Uterus (tissue), 4 donors: ENCODE results near the gene TAF9. TPM values are rescaled to one million over a fixed set of nuclear protein-coding genes. Genes with fewer than 3 reads are reported as not detected.
"Not testable (repeated sequence)": the region's sequence is repeated elsewhere in the genome, so short reads cannot be mapped to it uniquely, and the experiment has no call there.

ENCODE experiments used
- DNase-seq, 2 donors: peaks; one replicate each; pipeline ENCODE4 v3.0.0-alpha.2; 2019 to 2020
- H3K27ac ChIP-seq, 2 donors: fragments of 200-600 bp; sonication (generic); 1 replicate in 1 of 2; 2 replicates in 1 of 2; pipeline ENCODE4 v1.5.1; 2016 to 2018
- H3K27me3 ChIP-seq, 2 donors: fragments of 200-600 bp; sonication (generic); one replicate each; pipeline ENCODE4 v1.5.1; 2018 to 2019; ENCODE audit warnings: control low read depth in 1 of 2
- H3K36me3 ChIP-seq, 2 donors: fragments of 200-600 bp; sonication (generic); one replicate each; pipeline ENCODE4 v1.5.1; 2019; ENCODE audit warnings: control low read depth in 1 of 2
- H3K4me1 ChIP-seq, 2 donors: fragments of 200-600 bp; sonication (generic); one replicate each; pipeline ENCODE4 v1.5.1; 2018 to 2019; ENCODE audit warnings: control low read depth in 1 of 2
- H3K4me3 ChIP-seq, 2 donors: fragments of 200-600 bp; sonication (generic); 1 replicate in 1 of 2; 2 replicates in 1 of 2; pipeline ENCODE4 v1.5.1; 2018 to 2019; ENCODE audit warnings: mild to moderate bottlenecking in 1 of 2
- H3K9me3 ChIP-seq, 2 donors: fragments of 200-600 bp; sonication (generic); one replicate each; pipeline ENCODE4 v1.5.1; 2019; ENCODE audit warnings: control low read depth in 1 of 2
- POLR2A ChIP-seq, 2 donors: fragments of 450-650 bp; IDR thresholded peaks; one replicate each; pipeline ENCODE4 v1.6.1; 2016; ENCODE audit warnings: antibody characterized with exemption in 2 of 2, mild to moderate bottlenecking in 1 of 2, moderate library complexity in 1 of 2
- intact Hi-C: fragments of 100-400 bp; cut with DNase I; formaldehyde crosslinking; loops from one replicate; pipeline ENCODE4 v1.15.1; 2023; ENCODE audit warnings: low total_unique reads
- total RNA-seq, 4 donors: library from RNA; depleted of rRNA in 3 of 4; stranded (reverse); fragments of >200 nt in 3 of 4; gene quantifications; one replicate each; pipeline versions ENCODE4 v1.1.0 to v1.2.4, GENCODE V29; 2014 to 2023
- TF ChIP-seq, protein P1 (sequence below), 4 experiments: fragments of 200-600 bp in 2 of 4; fragments of 450-650 bp in 2 of 4; sonication (generic) in 2 of 4; IDR thresholded peaks; one replicate each; pipeline ENCODE4 v1.5.1; 2016 to 2019; ENCODE audit warnings: antibody characterized with exemption in 4 of 4, mild to moderate bottlenecking in 2 of 4, moderate library complexity in 1 of 4
- donor health status: DM: yes; HTN: yes; CAD: no.

Gene TAF9
- total RNA-seq, 4 donors from 2014 or later: 10.9 to 50.5 (median 32.7) TPM

DNA sequence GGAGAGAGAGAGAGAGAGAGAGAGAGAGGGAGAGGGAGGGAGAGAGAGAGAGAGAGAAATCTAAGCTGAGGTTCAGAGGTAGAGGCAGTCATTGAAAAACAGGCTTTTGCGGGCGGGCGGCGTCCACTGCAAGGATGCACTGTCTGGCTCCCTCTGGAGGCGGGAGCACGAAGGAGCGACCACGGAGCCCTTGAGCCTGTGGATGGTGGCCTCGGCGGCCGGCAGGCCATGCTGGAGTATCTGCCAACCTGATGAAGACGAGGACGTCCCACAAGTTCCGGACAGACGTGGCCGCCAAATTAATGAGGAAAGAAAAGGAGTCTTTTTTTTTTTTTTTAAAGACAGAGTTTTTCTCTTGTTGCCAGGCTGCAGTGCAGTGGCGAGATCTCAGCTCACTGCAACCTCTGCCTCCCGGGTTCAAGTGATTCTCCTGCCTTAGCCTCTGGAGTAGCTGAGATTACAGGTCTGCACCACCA, 34.5 kb downstream of the TAF9 start:
- H3K36me3 ChIP-seq: no peaks in the 10 kb centered on the region
- H3K4me1 ChIP-seq: no peaks in the 10 kb centered on the region
- intact Hi-C loops: no loop called here
- TF ChIP-seq, protein P1, sequence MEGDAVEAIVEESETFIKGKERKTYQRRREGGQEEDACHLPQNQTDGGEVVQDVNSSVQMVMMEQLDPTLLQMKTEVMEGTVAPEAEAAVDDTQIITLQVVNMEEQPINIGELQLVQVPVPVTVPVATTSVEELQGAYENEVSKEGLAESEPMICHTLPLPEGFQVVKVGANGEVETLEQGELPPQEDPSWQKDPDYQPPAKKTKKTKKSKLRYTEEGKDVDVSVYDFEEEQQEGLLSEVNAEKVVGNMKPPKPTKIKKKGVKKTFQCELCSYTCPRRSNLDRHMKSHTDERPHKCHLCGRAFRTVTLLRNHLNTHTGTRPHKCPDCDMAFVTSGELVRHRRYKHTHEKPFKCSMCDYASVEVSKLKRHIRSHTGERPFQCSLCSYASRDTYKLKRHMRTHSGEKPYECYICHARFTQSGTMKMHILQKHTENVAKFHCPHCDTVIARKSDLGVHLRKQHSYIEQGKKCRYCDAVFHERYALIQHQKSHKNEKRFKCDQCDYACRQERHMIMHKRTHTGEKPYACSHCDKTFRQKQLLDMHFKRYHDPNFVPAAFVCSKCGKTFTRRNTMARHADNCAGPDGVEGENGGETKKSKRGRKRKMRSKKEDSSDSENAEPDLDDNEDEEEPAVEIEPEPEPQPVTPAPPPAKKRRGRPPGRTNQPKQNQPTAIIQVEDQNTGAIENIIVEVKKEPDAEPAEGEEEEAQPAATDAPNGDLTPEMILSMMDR (IDR thresholded peaks at IDR 0.05): peak; percentile 61 to 76 (median 68)
- no peak for TF ChIP-seq POLR2A (IDR thresholded peaks at IDR 0.05)
- H3K4me3 ChIP-seq: no peak overlapping the region
- H3K9me3 ChIP-seq: no peaks in the 10 kb centered on the region
- no peaks in the 10 kb centered on the region for H3K27me3 ChIP-seq
- DNase-seq: peak; percentile 77
- no peak overlapping the region for H3K27ac ChIP-seq

DNA sequence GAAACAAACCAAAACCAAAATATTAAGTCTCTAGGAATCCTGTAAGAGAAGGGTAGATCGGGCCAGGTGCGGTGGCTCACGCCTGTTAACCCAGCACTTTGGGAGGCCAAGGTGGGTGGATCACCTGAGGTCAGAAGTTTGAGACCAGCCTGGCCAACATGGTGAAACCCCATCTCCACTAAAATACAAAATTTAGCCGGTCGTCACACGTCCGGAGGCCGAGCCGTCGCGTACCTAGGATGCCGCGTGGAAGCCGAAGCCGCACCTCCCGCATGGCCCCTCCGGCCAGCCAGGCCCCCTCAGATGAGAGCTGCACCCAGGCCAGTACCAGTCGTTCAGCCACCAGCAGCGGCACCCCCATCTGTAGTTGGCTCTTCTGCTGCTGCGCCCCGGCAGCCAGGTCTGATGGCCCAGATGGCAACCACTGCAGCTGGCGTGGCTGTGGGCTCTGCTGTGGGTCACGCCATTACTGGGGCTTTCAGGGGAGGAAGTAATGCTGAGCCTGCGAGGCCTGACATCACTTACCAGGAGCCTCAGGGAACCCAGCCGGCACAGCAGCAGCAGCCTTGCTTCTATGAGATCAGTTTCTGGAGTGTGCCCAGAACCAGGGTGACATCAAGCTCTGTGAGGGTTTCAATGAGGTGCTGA, 35.5 kb downstream of the TAF9 start:
- H3K36me3 ChIP-seq, H3K9me3 ChIP-seq, H3K4me3 ChIP-seq, DNase-seq, H3K4me1 ChIP-seq, H3K27me3 ChIP-seq, H3K27ac ChIP-seq, intact Hi-C loops: not testable (repeated sequence)

DNA sequence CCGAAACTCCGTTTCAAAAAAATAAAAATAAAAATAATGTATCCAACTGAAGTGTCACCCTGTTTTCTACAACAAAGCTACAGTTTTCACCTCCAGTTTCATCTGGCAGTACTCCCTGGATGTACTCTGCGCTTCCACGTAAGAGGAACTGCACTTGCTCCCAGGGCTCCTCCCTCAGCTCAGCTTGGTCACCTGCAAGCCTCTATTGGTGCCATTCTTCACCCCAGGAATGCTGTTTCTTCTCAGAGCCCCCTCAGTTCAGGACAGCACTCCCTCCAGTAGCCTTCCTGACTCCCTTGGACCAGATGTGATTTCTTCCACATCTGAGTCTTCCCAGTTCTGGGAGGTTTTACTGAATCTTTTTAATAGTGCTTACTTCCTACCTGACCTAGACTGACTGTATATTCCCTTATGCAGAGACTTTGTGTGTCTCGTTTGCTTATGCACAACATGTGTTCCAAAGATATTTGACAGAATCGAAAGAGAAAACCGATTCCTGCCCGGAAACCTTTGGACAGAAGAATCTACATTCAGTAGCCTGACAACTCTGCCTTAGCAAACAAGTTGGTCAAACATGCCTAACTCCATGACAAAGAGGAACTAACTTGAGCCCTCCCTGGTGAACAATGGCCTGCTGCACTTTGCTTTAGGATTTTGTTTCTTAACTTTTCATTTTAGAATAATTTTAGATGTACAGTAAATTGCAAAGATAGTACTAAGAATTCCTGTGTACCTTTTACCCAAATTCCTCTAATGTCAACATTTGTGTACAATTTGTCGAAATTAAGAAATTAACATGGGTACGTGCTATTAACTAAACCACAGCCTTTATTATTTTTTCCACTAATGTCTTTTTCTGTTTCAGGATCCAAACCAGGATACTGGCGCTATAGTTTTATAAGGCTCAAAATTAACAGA, 37.5 kb downstream of the TAF9 start:
- TF ChIP-seq, protein P1 (IDR thresholded peaks at IDR 0.05): no peak
- no peak for TF ChIP-seq POLR2A (IDR thresholded peaks at IDR 0.05)
- peak overlapping the region; percentile 49 to 60 for H3K4me3 ChIP-seq
- H3K9me3 ChIP-seq: no peaks in the 10 kb centered on the region
- H3K27ac ChIP-seq: peak overlapping the region; percentile 60
- H3K4me1 ChIP-seq: no peaks in the 10 kb centered on the region
- intact Hi-C loops: no loop called here
- no peak for DNase-seq
- no peaks in the 10 kb centered on the region for H3K36me3 ChIP-seq
- H3K27me3 ChIP-seq: no peaks in the 10 kb centered on the region

DNA sequence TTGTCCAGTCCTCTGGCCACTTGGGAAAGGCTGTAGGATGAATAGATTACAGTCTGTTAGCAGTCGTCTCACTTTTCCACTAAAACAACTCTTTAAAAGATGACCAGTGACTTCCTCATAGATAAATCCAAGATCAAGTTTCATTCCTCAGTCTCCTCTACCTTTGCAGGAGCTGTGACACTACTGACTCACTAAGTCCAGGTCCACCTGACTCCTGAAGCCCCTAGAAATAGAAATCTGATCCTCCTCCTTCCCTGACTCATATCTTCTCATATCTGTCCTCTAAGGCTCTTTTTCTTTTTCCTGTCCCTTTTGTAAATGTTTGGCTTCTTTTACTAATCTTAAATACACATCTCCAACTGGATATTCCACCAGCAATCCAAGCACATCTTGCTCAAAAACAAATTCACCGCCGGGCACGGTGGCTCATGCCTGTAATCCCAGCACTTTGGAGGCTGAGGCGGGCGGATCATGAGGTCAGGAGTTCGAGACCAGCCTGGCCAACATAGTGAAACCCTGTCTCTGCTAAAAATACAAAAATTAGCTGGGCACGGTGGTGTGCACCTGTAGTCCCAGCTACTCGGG, 39.3 kb downstream of the TAF9 start:
- TF ChIP-seq, protein P1 (IDR thresholded peaks at IDR 0.05): no peak
- TF ChIP-seq POLR2A (IDR thresholded peaks at IDR 0.05): no peak
- Histone ChIP-seq H3K36me3 (no peaks in the 10 kb centered on the region), H3K4me3 (no peak overlapping the region), H3K4me1 (no peaks in the 10 kb centered on the region), H3K27me3 (no peaks in the 10 kb centered on the region), H3K9me3 (no peaks in the 10 kb centered on the region), H3K27ac (no peak overlapping the region)
- DNase-seq: no peak
- intact Hi-C loops: no loop called here

DNA sequence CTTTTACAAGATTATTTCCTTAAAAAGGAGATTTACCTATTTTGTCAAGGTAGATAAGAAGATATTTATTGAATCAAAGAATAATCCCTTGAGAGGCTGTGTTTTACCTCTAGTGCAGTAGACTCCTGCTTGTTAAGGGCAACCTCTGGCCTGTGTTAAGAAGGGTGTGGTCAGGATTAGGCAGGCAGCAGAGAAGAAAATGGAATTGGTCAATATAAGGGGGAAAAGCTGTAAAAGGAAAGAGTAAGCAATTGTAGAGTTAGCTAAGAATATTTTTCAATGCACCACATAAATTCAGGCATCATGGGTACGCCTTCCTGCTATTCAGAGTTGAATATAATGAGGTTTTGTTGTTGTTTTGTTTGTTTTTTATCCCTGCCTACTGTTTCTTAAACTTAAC, 43.0 kb downstream of the TAF9 start:
- H3K27ac ChIP-seq: no peak overlapping the region
- TF ChIP-seq POLR2A (IDR thresholded peaks at IDR 0.05): no peak
- TF ChIP-seq, protein P1 (IDR thresholded peaks at IDR 0.05): no peak
- no peaks in the 10 kb centered on the region for H3K27me3 ChIP-seq
- no peaks in the 10 kb centered on the region for H3K36me3 ChIP-seq
- intact Hi-C loops: no loop called here
- no peaks in the 10 kb centered on the region for H3K4me1 ChIP-seq
- no peak overlapping the region for H3K4me3 ChIP-seq
- no peaks in the 10 kb centered on the region for H3K9me3 ChIP-seq
- DNase-seq: no peak
